CD4-positive, alpha-beta T cell treated with Interleukin-17A for 1 hour (primary cell): ENCODE measurements around the gene MCM8.

Experiments
- DNase-seq: peaks from one replicate; pipeline ENCODE4 v3.0.0-alpha.2; 2020

Gene MCM8

DNA sequence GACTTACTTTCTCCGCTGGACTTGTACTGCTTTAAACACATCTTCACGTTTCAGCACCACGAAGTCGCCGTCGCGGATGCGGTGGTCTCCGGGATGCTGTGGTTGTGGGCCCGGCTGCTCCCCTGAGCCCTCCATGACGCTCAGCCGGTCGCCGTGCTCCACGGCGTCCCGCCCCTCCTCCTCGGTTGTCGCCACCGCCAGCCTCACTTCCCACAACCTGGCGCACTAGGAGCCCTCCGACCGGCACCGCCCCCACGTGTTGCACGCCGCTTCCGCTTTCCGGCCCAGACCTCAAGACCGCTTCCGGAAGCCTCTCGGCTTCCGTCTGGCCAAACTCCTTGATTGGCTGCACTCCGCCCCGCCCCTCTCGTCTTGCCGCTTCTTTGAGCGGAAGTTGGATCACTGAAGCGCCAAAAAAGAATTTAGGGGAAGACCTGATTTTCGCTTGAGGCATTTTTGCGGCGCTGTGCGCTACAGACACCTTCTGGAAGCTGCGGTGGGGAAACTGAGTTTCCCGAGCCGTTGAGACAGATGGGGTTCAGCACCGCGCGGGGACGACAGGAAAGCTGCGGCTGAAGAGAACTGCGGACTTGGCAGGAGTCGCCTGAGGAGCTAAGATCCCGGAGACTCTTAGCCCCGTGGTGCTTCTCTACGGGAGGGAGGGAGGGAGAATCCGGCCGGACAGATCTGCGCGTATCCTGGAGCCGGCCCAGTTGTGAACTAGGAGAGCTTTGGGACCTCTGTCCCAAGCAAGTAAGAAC, at the start of gene MCM8, which contains the start of gene TRMT6:
Gene MCM8, plus strand, starts transcription at position 382 of the 761 bp plus-strand sequence. CDS start 1,364 bp downstream, outside the sequence.
Gene TRMT6, minus strand, starts transcription at position 263 of the 761 bp plus-strand sequence. Its CDS starts 128 bp downstream, at position 135.
- peak; percentile 96 for DNase-seq

DNA sequence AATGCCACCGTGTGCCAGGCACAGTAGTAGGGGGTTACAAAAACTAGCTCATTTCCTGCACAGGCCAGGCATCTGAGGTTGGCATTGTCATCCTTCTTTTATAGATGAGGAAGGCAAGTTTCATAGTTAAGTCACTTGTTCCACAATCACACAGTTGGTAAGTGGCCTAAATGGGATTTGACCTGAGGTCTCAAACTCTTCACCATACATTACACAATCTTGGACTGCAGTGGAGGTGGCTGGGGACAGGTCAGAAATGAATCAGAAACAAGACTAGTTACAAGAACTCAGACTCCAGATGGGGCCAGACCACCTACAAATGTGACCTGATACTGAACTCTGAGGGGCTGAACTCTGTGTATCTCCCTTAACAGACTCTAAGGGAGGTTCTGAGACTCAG, 49.5 kb upstream of the MCM8 start:
- no peak for DNase-seq

DNA sequence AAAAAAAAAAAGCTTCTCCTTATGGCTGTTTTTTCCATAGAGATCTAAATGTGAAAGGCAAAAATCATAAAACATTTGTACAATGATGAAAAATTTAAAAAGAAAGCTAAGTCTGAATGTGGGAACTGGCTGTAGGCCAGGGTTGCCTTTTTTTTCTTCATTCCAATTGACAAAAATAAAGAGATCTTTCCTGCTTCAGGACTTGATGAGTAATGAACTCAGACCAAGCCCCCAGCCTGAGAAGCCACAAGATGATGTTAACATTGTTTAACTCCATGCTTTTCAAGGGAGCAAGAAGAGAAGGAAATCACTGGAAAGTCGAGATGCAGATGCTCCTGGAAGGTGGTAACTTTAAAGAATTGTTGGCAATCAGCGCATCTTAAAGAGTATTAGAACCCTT, 41.5 kb upstream of the MCM8 start:
- no peak for DNase-seq

DNA sequence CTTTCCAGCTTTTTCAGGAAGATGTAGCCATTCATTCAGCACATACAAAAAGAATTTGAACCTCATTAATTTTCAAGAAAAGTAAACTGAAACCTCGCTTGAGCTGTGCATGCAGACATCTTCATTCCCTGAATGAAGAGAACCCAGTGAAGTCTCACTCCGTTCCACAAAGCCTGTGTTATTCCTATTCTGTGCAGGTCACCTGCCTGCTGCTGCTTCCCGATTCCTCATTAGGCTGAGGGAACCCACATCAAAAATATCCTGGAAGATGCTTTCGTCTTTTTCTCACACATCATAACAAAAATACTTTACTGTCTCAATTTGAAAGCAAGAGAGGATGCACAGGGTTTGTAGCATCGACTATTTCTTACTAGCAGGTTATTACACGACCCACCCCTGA, 40.3 kb upstream of the MCM8 start:
- no peak for DNase-seq

DNA sequence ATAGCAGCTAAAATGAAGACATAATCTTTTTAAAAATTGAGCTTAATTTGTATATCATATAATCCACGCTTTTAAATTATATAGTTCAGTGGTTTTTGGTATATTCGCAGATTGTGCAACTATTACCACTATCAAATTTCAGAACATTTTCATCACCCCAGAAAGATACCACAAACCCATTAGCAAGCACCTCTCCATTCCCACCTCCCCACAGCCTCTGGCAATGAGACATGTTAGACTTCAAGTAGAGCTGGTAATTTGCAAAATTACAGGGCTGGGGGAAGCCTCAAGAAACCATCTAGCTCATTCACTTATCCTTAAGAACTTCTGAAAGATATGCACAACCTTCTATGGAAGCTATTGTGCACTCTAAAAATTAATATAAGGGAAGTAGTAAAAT, 37.3 kb upstream of the MCM8 start:
- DNase-seq: no peak

DNA sequence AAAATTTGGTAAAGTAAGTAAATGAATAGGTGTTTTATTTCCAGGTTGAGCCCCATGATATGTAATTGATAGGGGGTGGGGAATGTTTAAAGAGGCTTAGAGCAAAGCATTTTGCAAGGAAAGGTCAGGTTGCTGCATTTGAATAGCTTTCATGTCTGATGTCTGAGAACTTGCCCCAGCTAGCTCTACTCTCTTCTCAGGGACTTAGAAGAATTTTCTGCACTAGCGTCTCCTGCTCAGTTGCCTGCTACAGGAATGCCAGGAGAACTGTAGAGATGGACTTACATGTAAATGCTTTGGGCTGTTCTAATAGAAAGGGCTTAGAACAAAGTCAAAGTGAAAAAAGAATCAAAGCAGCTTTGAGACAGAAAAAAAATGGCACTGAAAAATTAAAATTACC, 35.6 kb upstream of the MCM8 start:
- no peak for DNase-seq

DNA sequence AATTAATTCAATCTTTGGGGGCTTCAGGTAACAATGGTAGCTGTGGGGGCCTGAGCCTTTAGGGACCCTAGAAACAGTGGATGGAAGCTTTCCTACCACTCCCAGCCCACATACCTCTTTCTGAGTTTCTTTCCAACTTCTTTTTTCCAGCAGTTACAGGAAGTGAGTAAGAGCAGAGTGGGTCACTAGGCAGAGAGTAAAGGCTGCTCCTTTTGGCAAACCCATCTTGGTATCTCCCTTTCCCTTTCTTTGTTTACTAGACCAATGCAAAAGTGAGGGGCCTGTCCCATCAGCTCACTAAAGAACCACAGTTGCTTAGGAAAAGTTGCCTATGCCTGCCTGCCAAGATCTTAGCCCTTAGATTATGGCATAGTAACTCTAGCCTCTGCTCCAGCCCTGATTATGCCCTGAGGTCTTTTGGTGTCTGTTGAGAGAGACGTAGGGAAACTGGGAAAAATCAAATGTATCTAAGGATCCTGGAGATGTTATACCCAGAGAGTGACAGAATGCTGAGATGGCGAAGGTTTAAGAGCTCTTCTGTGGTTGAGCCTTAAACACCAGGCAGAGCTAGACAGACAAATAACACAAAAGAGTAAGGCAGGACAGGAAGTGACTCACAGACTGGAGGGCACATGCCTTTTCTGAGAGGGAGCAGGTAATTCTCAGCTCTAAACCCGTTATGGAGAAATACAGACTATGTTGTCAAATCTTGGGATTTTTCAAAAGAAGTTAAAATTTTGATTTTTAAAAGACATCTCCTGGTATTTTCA, 31.4 kb upstream of the MCM8 start:
- DNase-seq: peak; percentile 42

DNA sequence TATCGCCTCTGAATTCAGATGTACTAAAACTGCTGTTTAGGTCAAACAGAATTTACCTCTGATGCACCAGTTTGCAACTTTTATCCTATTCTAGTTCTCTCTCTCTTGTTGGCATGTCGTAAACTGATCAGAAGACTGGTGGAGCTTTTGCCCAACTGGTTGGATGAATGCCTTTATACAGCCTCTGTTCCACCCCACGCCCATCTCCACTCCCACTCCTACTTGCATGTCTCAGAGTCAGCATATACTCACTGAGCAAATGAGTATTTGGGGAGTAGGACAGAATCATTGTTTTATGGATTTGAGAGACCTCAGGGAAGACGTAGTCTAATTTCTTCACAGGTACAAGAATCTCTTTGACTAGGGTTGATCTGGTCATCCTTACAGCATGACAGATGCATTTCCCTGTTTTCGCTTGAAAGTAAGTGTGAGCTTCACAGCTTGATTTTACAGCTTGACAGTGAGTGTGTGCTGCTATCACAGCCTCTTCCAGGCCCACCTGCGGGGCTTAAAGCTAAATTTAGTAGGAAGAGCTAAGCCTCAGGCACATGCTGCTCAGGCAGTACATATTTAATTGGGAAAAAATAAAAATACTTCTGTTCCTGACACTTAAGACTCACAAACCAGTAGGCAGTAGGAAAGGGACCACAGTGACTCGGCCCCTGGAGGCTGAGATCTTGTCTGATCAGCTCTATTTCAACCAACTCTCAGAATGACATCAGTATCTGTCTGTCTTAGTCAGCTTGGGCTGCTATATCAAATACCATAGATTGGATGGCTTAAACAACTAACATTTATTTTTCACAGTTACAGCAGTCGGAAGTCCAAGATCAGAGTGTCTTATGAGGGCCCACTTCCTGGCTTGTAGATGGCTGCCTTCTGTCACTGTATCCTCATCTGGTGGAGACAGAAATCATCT, 30.6 kb upstream of the MCM8 start:
- DNase-seq: no peak

DNA sequence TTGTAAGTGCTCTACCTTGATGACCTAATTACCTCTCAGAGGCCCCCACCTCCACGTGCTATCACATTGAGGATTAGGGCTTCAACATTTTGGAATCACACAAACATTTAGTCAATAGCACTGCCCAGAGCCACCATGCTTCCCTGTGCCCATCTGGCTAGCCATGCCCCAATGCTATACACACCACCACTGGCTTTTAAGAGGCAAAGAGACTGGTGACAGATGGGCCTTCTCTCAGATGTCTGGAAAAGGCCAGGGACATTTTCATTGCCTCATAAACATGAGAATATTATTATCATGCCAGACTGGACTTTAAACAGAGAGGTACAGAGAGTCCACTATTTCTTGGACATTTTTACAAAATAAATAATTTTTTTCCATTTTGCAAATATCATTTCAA, 29.9 kb upstream of the MCM8 start:
- DNase-seq: no peak

DNA sequence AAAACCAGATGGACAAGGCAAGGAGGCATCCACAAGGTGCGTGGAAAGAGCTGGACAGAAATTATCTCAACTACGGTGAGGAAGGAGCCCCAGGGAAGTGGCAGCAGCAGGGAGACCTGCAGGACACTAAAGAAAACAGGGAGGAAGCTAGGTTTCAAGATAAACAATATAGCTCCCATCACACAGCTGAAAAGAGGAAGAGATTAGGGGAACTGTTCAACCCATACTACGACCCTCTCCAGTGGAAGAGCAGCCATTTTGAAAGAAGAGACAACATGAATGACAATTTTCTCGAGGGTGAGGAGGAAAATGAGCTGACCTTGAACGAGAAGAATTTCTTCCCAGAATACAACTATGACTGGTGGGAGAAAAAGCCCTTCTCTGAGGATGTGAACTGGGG, 27.0 kb upstream of the MCM8 start:
- no peak for DNase-seq

DNA sequence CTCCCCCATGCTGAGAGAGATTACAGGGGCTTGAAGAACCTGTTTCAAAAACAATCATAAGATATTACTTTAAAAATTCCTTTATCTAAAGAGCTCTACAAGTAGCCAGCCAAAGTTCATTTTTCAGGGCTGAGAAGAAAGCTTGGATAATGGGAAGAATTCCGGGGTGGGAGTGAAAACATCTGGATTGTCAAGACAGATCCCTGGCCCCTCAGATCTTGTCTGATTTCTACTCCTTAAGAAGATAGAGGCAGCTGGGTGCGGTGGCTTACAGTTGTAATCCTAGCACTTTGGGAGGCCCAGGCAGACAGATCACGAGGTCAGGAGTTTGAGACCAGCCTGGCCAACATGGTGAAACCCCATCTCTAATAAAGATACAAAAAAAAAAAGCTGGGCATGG, 24.9 kb upstream of the MCM8 start:
- no peak for DNase-seq

DNA sequence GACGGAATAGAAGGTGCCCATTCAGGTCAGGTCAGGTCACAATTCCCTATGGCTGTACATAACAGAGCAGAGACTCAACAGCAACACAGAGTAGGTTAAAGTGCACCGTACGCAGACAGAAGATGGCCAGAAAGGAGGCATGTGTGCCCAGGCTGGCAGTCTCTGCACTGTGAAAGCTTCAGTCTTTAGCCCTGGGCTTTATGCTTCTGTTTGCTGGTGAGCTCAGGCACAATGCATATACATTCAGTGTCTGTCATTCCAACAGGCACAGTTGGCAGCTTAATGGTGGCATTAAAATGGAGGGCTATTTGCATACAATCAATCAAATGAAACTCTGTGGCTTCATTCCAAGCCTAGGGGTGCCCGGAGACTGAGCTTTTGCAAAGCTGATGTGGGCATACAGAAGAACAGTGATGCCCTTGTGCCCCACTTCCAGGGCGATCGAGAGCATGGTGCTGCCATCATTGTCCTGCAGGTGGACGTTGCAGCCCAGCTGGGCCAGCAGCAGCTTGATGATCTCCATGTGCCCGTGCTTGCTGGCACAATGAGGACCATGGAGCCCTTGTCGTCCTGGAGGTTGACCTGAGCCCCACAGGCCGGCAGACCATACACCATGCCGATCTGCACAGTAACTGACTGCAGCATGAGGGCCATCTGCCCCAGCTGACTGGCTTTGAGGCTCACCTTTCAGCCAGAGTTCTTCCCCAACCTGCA, 22.5 kb upstream of the MCM8 start:
- no peak for DNase-seq

DNA sequence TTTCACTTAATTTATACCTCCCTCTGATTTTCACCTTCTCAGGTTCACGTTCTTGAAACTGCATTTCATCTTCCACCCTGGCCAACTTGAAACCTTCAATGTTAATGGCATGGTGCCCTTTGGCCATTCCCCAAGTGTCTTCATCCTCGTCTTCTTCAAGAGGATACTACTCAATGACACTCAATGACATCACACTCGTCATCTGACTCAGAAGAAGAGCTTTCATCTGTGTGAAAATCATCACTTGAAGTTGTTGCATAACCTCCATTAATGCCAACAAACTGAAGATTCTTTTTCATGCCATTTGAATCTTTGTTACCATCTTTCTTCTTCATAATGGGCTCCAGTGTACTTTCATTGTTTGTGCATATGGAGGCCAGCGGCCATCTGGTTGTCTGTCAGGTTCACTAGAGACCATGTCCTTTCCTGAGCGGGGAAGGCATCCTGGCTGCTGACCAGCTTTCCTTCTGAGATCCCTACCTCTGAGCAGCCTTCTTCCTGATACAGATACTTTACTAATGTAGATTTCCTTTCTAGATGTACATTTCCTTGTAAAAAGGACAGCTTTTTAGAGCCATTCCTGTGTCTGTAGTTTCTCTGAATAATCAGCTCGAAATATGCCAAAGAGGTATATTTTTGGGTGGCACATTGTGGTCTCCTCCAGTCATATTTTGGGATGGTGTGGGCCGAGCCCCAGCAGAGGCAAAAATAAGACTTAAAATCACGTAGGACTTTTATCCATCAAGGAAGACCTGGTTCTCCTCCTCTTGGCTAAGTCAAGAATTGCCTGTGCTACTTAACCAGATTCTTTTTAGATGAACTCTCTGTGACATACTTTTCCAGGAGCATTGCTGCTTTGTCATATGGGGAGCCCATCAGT, 21.4 kb upstream of the MCM8 start:
- DNase-seq: no peak

DNA sequence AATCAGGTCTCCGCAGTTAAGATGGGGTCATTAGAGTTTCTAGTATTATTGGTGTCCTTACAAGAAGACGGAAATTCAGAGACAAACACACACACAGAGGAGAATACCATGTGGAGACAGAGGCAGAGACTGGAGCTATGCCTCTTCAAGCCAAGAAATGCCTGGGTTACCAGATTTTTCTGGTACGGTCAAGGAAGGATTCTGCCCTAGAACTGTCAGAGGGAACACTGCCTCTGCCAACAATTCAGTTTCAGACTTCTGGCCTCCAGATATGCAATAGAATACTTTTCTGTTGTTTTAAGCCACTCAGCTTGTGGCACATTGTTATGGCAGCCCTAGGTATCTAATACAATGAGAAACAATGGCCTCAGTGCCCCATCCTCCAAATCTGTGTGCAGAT, 19.0 kb upstream of the MCM8 start:
- no peak for DNase-seq

DNA sequence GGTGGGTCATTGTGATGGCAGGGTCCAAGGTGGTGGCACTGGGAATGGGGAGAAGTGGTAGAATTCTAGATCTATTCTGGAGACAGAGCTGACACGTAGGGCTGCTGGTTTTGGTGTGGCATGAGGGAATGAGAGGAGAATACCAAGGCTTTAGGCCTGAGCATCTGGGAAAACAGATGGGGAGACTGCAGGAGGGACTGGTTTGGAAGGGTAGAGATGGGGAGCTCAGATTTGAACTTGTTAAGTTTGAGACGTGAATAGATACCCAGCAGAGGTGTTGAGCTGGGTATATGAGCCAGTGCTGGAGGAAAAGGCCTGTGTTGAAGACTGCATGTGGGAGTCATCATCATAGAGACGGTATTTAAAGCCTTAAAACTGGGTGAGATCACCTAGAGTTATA, 17.7 kb upstream of the MCM8 start:
- no peak for DNase-seq

DNA sequence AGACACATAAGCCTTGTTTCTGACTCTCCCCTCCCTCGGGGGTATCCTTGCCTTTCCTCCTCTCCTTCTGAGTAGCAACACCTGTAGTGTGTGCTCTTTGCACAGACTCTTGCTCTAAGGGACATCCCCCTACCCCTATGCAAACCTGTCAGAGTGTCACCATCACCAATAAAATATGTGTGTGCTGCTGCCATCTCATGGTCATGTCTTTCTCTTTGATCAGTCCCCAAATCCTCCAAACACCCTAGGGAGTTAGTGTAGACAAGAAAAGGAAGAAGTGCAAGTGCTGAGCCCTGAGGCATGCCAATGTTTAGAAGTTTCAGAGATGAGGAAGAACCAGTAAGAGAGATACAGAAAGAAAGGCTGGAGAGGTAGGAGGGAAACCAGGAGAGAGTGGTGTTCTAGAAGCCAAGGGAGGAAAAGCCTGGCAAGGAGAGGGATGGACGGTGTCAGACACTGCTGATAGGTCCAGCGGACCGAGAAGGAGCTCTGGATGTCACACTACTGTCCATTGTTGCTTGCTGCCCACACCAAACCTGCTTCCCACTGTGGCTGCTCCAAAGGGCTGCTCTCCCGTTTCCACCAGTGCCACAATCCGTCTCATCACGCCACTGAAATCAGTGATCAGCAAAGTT, 16.5 kb upstream of the MCM8 start:
- DNase-seq: peak; percentile 35

DNA sequence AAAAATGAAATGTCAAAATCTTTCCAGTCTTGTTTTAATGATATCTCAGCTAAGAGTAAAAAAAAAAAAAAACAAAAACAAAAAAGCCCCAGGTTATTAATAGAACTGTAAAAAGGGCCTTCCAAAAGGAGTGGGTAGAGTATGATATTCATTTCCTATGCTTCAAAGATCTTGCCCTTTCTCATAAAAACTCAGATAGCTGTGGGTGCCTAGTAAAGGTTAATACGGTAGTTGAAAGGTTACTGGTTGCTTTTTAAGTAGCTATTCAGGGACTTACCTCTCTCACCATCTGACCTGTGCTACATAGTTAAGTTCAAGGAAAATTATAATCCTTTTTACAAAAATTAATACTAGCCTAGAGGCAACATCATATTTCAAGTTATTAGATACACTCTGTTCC, 15.1 kb upstream of the MCM8 start:
- no peak for DNase-seq

DNA sequence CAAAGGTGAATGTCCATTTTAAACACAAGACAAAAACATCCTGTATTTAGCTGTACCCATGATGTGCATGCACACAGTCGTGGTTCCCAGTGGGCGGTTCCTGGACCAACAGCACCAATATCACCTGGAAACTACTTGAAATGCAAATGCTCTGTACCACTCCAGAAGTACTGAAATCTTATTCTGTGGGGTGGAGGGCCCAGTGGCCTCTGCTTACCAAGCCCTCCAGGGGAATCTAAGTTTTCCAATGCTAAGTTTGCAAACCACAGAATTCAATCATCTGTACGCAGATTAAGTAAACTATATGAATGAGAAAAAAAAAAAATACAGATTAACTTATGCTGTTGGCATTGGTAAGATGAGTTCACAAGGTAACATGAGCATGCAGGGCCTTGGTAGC, 14.2 kb upstream of the MCM8 start:
- no peak for DNase-seq

DNA sequence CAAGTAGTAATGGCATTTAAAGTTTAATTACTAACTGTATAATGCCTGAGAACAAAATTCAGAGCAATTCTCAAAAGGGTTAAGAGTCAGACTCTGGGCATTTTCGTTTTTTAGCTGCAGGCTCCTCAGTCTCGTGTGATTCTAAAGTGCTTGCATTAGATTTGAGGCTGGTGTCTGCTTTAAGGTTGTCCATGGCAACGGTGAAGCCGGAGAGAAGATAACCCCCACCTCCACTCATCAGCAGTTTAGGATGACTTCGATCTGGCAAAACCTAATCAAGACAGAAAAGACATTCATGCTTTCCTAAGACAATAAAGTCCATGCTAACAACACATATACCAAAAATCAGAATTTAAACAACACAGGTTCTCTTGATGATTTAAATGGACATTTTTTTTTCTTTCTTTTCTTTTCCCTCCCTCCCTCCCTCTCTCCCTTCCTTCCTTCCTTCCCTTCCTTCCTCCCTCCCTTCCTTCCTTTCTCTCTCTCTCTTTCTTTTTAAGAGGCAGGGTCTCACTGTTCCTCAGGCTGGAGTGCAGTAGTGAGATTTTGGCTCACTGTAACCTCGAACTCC, 11.9 kb upstream of the MCM8 start:
- DNase-seq: no peak

DNA sequence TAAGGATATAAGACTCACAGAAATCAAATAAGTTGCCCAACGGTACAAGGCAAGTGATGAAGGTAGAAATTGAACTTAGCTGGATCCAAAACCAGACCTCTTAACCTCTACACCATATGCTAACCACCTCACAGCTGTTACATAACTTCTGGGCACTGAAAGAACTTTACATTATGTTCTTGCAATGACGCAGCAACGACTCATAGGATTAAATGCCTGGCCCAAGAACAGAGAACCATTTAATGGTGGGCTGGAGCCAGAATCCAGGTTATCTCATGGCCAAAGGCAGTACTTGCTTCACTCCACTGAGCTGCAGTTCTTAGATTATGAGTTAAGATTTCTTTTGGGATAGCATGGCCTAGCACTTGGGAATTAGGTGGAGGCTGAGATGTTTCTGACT, 4.5 kb upstream of the MCM8 start:
- DNase-seq: no peak

DNA sequence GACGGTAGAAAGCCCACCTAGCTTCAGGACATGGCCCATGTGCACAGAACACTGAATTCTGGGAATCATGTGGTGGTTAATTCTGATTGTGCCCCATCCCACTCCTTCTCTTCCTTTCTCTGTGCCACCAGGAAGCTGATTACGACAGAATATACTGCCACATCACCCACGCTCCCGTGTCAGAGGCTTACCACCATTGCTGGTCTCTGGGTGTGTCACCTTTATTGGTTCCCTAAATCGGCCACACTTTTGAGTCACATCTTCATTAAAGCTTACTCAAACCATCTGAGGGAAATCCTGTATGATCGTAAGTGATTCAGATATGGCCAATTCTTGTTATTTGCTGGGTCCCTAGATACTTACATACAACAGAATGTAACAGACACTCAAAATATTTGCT, 3.2 kb upstream of the MCM8 start:
- DNase-seq: peak; percentile 31
